GM21381 (cell line): ENCODE data around the gene NPTXR.
A peak's percentile ranks its signal among the peaks of the same experiment; 100 is the strongest.

Experiments
- ATAC-seq: cut with Tn5 transposase; IDR thresholded peaks from one replicate; pipeline ENCODE4 v1.9.1; 2021; ENCODE audit warnings: mild to moderate bottlenecking, moderate library complexity; ENCODE audit not compliant: unreplicated experiment

Gene NPTXR

DNA sequence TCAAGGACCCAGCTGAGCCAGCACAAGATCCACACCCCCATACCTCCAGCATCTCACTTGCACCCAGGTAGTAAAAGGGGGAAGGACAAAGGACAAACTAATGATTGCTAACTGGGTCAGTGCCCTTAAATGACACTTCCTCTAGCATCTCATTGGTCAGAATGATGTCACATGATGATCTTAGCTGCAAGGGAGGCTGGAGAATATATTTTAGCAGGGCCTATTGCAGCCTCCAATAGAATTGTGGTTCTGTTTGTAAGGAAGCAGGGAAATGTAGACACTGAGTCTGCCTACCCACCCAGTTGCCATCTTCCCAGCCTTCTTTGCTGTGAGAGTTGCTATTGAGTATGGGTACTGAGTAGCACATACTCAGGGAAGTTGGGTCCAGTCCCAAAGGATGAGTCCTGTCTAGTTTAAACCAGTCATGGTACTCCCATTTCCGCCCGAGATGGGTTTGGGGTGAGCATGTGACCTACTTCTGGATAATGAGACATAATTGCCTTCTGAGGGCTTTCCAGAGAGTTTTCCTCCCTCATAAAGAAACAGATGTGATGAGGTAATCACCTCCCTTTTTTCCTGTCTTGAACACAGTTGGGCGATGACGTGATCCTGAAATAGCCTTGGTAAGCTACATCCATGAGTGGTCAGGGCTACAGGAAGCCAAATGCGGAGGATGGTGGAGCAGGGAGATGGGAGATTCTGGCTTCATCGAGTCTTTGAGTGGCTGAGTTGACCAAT is 44.4 kb downstream of the NPTXR start:
- no peak for ATAC-seq

DNA sequence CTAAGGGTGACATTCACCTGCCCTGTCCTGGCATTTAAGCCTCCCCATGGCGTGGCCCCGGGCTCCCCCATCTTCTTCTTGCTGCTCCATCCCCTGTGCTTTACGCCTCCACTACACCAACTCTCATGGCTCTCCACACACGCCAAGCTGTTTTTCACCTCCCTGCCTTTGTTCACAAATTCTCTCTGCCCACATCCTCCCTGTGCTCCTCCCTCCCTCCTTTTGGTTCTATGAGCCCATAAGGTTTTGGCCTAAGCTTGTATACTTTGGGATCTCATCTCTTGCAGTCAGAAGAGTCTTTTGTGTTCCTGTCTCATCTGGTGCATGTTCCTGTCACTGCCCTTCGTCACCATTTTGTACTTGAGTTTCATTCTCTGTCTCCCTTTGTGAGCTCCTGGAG is 45.3 kb downstream of the NPTXR start:
- ATAC-seq = no peak

DNA sequence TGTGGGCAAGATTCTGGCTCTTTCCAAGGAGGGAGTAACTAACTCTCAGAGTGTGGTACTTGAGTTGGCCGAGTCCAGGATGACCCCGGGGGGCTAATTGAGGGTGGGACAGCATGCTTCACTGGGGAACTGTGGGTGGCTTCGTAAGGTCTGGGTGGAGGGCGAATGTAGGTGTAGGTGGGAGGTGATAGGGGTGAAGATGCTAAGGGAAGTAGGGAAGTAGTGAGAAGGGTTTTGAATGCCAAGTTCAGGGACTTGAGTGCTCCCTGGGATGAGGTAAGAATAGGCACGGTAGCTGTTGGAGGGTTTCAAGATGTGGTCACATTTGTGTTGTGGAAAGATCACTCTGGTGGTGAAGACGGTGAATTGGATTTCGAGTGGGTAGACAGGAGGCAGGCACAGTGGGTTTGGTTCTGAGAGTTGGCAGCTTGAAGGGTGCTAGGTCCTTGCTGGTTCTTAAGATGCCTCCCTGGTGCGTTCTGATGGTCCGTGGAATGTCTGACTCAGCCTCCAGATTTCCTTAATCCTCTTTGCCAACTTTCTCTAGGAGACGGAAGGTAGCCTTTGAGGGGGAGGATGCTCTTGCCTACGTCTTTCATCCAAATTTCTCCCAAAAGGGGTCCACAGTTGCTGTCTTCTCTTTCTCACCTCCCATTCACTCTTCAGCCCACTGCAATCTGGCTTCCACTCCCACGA is 47.4 kb downstream of the NPTXR start:
- no peak for ATAC-seq

DNA sequence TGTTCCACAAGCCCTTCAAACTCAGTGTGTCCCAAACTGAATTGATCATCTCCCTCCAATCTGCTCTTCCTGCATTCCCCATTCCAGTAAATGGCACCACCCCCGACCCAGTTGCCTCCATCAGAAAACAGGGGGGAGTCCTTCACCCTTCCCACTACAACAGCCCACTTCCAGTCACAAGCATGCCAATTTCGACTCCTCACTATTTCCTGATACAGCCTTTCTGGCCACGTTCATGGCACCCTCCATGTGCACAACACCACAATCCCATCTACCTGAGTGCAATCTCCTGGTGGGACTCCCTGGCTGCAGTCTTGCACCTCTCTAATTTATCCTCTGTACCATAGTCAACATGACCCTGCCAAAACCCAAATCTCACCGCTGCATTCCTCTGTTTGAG is 48.3 kb downstream of the NPTXR start:
- ATAC-seq = no peak

DNA sequence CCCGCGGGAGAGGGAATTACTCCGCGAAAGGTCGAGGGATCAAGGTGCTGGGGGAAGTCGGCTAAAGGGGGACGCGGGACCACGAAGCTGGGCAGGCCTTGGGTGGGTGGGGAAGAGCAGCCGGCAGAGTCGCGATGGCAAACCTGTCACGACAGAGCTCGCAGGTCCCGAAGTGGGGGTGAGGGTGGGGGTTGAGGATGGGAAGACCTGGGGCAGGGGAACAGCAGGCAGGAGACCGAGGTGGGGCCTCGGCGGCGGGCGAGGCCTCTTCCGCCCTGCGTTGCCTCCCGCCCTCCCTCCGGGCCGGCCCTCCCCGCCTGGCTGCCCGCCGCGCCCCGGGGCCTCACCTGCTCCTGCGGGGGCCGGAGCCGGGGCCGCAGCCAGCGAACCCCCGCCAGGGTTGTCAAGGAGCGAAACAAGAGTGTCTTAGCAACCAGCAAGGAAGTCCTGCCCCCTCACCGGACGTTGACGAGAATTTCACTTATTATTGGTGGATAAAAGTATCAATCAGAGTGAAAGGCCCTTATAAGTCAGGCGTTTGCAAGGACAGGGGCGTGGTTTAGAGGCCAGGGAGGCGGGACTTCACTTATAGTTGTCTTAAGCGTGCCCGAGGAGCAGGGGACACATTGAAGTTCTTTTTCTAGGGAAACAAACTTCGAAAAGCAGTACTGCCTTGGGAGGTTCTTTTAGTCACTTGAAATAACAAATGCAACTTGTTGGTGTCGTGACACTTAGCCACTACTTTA is 49.9 kb downstream of the NPTXR start, which contains the start of gene DNAL4:
Gene DNAL4 (minus strand): TSS at position 423 of the 746 bp plus-strand sequence. CDS start 11,412 bp downstream, outside the sequence.
- ATAC-seq = peak; percentile 98

DNA sequence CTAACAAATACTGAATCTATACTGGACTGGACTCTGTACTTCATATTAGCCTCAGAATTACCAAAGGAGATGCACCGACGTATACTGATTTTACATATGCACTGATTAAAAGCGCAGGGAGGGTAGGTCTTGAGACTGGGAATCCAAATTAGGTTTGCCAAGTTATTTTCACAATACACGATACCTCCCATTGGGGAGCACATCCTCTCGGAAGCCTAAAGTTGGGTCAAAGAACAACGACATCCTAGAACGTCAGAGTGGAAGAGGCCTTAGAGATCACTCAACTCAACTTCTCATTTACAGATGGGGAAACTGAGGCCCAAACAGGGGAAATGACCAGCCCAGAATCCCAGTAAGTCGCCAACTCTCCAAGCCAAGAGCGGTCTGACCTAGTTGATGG is 50.5 kb downstream of the NPTXR start:
- no peak for ATAC-seq

DNA sequence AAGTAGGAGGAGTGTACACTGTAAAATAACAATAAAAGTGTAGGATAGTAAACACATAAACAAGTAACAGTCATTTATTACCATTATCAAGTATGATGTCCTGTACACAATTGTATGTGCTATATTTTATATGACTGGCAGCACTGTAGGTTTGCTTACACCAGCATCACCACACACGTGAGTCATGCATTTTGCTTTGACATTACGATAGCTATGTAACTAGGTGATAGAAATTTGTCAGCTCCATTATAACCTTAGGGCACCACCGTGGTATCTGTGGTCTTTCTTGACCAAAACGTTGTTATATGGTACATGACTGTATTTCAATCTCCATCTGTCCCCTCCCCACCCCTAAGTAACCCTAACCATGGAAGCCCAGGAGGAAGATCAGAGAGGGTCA is 51.0 kb downstream of the NPTXR start:
- no peak for ATAC-seq

DNA sequence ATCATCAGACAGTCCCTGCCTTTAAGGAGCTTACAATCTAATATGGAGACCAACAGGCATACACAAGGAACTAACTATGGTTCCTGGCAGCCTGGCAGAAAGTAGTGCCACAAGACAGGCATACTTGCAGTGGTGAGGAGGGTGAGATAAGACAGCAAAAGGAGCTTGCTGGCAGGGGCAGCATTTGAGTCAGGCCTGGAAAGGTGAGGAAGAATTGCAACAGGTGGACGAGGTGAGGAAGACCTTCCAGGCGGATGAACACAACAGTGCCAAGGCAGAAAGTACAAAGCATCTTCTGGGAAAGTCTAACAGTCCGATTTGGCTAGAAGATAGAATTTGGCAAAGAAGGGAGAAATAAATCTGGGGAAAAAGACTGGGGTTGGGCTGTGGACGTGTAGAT is 54.2 kb downstream of the NPTXR start:
- ATAC-seq = no peak

DNA sequence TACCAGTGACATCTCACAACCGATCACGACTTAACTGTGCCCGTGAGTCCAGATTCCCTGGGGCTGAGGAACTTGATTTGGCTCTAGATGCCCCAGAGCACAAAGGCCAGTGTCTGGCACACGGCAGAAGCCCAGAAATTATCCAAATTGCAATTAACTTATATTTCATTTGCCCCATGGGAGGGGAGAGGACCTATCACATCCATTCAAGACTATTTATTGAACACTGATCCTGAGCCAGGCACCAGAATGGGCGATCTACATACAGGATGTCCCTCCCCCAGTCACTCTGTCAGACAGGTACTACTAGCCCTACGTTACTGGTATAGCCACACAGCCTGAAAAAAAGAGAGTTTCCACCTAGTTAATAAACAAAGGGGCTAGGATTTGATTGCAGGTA is 55.0 kb downstream of the NPTXR start:
- no peak for ATAC-seq

DNA sequence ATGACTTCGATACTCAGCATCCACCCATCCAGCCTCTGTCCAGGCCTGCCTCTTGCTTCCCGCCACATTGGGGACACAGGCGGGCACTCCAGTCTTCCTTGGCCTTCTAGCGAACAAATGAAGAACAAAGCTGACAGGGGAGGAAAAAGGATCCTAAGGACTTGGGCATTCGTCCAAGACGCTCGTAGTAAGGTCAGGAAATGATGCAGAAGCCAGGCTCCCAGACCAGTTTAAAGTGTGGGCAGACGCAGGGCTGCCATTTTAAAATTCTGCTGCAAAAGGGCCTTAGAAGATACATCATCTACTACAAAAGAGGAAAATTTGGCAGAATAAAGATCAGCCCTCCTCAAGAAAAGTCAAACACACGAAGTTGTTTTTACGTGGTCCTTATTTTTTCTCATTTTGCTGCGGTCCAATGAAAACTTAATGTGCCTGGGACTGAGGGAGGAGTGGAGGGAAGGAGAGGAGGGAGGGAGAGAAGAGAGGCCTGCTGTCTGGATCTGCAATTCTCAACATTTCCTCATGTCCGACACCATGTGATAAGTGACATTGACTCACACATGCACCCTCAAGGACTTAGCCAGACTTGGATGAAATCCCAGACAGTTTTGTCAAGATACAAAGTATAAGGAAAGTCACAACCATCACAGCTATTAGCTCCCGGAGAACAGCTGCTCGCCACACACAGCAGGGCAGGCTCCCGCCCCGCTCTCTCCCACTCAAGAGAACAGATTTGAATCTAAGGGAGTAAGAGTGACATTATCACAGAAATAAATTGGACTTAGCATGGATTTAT is 55.6 kb downstream of the NPTXR start:
- ATAC-seq = no peak

DNA sequence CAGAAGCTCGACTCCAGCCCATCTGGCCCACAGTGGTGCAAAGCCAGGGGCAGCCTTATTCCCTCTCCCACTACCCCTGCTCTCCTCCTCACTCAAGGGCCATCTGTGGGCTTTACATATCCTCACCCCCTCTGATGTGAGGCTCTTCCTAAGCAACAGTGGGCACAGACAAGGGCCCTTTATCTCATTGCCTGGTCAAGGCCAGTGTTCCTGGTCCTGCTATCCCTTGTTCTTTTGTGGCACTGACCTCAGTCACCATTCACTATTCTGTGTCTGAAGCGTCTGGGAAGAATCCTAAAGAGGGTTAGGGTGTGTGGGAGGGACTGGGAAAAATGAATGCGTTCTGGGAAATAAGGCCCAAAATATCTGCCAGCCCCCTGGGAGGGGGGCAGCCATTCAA is 57.2 kb downstream of the NPTXR start:
- no peak for ATAC-seq

DNA sequence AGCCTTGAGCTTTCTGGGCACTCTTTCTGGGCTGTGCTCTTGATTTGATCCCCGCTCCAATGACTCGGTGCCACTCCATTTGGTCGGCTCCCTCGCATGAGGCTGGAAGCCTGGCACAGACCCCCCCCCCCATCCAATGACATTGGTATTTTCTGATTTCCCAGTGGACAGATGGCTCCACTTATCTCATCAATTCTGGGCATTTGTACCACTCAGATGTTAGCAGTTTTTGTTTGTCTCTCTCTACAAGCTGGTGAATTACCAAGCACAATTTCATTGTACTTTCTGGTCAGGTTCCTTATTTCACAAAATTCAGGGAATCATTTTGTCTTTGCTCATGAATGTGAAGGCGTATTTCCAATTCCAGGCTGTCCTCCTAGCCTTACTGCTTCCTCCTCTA is 59.0 kb downstream of the NPTXR start:
- no peak for ATAC-seq

DNA sequence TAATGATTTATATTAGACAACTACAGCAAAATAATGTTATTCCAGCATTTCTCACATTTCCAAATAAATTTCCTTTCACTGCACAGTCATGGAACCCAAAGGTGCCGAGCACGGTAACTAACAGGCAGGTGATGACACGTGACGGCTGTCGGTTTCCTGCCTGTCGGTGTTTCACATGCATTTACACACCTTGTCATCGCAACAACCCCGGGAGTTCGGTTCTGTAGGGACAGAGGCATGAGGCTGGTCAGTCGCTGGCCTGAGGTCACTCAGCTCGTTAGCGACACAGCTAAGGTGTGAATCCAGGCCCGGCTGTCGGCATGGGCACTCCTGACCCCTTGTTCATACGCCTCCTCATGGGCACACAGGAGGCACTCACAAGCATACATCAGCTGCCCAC is 59.8 kb downstream of the NPTXR start:
- no peak for ATAC-seq

DNA sequence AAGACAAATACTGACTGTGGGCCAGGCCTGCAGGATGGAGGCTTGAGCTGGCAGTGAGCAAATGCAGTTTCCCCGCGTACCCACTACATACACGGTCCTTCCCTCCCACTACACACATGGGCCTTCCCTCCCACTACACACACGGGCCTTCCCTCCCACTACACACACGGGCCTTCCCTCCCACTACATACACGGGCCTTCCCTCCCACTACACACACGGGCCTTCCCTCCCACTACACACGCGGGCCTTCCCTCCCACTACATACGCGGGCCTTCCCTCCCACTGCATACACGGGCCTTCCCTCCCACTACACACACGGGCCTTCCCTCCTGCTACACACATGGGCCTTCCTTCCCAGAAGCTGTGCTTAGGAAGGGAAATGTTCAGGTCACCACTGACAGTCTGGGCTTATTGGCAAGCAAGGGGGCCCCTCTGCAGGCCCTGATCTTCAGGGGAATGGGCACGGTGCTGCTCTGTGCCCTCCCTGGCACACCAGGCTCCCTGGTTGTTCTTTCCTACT is 60.7 kb downstream of the NPTXR start:
- ATAC-seq = no peak

DNA sequence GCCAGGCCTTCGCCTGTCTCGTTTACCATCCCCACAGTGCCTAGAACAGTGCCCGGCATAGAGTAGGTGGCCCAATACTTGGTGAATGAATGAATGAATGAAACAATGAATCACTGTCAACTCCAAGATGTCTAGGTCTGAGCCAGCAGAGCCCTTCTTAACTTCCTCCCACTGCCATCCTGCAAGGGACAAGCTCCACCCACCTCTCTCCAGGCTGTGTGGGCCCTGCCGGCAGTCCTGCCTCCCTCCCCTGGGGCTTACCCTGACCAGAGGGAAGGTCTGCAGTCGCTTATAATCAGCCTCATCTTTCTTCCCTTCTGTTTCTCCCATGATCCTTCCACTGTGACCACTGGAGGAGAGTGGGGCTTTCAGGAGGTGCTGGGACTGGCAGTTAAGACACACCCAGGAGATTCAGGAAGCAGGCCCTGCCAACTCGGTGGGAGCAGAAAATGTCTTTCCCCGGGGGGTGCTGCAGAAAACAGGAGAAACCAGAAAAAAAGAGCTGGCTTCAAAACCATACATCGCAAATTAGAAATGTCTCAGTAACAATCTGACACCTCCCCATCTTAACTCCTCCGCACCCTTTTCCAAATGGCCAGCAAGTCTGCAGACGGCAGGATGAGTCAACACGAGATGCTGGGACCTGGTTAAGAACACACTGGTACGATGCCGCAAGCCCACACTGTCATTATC is 61.3 kb downstream of the NPTXR start:
- ATAC-seq = no peak

DNA sequence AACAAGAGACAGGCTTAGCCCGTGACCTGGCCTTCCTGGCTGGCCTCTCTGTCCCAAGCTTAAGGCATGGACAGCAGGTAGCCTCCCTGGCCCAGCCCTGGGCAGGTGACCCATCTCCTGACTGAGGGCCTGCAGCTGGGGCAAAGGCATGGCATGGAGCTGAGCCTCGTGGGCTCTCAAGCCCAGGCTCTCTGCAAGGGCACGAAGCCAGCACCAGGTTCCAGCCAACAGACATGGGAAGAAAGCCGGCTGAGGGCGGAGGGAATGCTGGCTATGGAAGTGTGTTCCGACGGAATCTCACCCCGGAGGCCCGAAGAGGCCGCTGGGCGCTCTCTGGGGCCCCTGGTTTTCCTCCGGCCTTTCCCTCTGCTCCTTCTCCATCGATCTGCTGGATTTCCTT is 62.8 kb downstream of the NPTXR start:
- no peak for ATAC-seq

DNA sequence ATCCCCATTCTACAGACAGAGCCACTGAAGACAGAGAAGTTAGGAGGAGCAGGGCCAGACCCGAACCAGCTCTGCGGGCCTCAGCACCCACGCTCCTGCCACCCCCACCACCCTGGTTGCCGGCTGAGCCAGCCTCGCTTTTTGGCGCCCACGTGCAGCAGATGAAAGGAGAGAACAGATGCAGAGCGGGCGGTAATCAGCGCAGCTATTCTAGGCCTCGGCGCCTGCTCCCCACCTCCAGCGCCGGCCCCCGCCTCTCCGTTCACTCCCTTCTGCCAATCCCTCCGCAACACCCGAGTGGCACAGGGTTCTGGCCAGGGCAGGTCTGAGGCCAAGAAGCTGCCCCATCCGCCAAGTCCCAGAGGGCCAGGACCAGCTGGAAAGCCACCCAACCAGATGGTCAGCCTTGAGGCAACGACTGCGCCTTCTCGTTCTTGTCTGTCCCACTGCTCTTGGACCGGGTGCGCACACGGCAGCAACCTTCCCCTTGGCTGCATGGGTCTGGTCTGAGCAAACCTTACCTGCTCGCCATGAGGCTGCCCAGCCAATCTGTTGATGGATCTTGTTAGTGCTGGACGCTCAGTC is 66.6 kb downstream of the NPTXR start:
- ATAC-seq = no peak

DNA sequence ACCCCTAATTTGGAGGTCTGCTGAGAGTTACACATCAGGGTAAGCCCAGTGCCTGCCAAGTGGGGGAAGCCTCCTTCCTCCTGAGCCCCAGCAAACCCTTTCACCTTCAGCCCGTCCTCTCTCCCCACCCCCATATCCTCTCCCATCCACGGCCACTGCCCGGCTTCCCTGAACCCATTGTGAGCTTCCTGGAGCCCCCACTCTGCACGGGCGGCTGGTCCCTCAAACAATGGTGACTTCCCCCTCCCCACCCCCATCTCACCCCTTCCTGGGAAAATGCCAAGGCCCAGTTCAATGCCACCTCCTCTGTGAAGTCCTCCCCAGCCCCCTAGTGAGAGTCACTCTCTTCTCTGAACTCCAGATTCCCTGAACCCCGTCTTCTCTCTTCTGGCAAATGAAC is 67.7 kb downstream of the NPTXR start:
- no peak for ATAC-seq

DNA sequence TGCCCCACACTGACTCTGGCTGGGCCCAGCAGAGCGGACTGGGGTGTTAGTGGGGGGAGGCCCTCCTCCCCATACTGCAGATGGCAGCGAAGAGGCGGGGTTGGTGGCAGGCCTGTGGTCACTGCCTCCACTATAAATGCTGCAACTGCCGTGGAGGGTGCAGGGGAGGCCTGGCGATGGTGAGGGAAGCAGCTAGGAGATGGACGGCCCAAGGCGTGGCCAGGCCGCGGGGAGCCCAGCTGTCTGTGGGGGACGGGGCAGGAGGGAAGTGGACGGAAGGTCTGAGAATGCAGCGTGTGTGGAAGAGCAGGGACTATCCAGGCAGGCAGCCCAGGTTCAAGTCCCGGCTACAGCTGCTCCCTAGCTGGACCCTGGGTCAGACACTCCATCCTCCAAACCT is 68.2 kb downstream of the NPTXR start:
- ATAC-seq = no peak
